HepG2 (cell line): ENCODE measurements around the gene PRSS48. TPM values are rescaled to one million over a fixed set of nuclear protein-coding genes. Genes with fewer than 3 reads are reported as not detected.

Experiments used
- BCL6 ChIP-seq: IDR thresholded peaks from 2 replicates; pipeline ENCODE4 v1.6.1; 2016; ENCODE audit warnings: missing genetic modification reagents, missing compliant biosample characterization
- SIX4 ChIP-seq: sonication (generic); formaldehyde crosslinking; IDR thresholded peaks from 2 replicates; pipeline ENCODE4 v1.4.0; 2020; ENCODE audit warnings: missing genetic modification reagents
- SMARCC2 ChIP-seq: fragments of 450-650 bp; IDR thresholded peaks from 2 replicates; pipeline ENCODE4 v1.6.1; 2017; ENCODE audit warnings: antibody characterized with exemption, mild to moderate bottlenecking
- TBL1XR1 ChIP-seq: fragments of 150-350 bp; IDR thresholded peaks from 2 replicates; pipeline ENCODE4 v1.6.1; 2014; ENCODE audit warnings: borderline replicate concordance, low read length; ENCODE audit not compliant: partially characterized antibody
- TGIF2 ChIP-seq: IDR thresholded peaks from 2 replicates; pipeline ENCODE4 v1.6.1; 2016; ENCODE audit warnings: control low read depth, missing compliant biosample characterization
- ZBTB4 ChIP-seq: sonication (generic); formaldehyde crosslinking; IDR thresholded peaks from 2 replicates; pipeline ENCODE4 v1.4.0; 2020; ENCODE audit warnings: missing genetic modification reagents, mild to moderate bottlenecking, borderline replicate concordance
- ZBTB49 ChIP-seq: sonication (generic); formaldehyde crosslinking; IDR thresholded peaks from 2 replicates; pipeline ENCODE4 v1.4.0; 2020; ENCODE audit warnings: missing genetic modification reagents, borderline replicate concordance
- ZC3H4 ChIP-seq: sonication (generic); formaldehyde crosslinking; IDR thresholded peaks from 2 replicates; pipeline ENCODE4 v1.4.0; 2020; ENCODE audit warnings: missing genetic modification reagents, borderline replicate concordance
- ZMYM2 ChIP-seq: sonication (generic); formaldehyde crosslinking; IDR thresholded peaks from 2 replicates; pipeline ENCODE4 v1.8.0; 2022; ENCODE audit warnings: mild to moderate bottlenecking, missing genetic modification reagents
- ZNF318 ChIP-seq: sonication (generic); formaldehyde crosslinking; IDR thresholded peaks from 2 replicates; pipeline ENCODE4 v1.4.0; 2020; ENCODE audit warnings: mild to moderate bottlenecking, missing genetic modification reagents
- ZNF383 ChIP-seq: sonication (generic); formaldehyde crosslinking; IDR thresholded peaks from 2 replicates; pipeline ENCODE4 v1.4.0; 2020; ENCODE audit warnings: missing genetic modification reagents, mild to moderate bottlenecking, borderline replicate concordance
- ZNF460 ChIP-seq: sonication (generic); formaldehyde crosslinking; IDR thresholded peaks from 2 replicates; pipeline ENCODE4 v1.5.1; 2020; ENCODE audit warnings: missing genetic modification reagents, mild to moderate bottlenecking, borderline replicate concordance
- ZNF552 ChIP-seq: sonication (generic); formaldehyde crosslinking; IDR thresholded peaks from 2 replicates; pipeline ENCODE4 v1.9.0; 2022; ENCODE audit warnings: missing genetic modification reagents, mild to moderate bottlenecking, borderline replicate concordance
- ZNF556 ChIP-seq: sonication (generic); formaldehyde crosslinking; IDR thresholded peaks from 2 replicates; pipeline ENCODE4 v1.4.0; 2020; ENCODE audit warnings: mild to moderate bottlenecking, missing genetic modification reagents, borderline replicate concordance
- ZNF570 ChIP-seq: sonication (generic); formaldehyde crosslinking; IDR thresholded peaks from 2 replicates; pipeline ENCODE4 v1.4.0; 2020; ENCODE audit warnings: mild to moderate bottlenecking, missing genetic modification reagents, borderline replicate concordance
- ZNF619 ChIP-seq: sonication (generic); formaldehyde crosslinking; IDR thresholded peaks from 2 replicates; pipeline ENCODE4 v1.4.0; 2020; ENCODE audit warnings: mild to moderate bottlenecking, missing genetic modification reagents
- ZSCAN22 ChIP-seq: sonication (generic); formaldehyde crosslinking; IDR thresholded peaks from 2 replicates; pipeline ENCODE4 v1.4.0; 2020; ENCODE audit warnings: mild to moderate bottlenecking, missing genetic modification reagents
- polyA plus RNA-seq, 8 experiments: library from polyadenylated mRNA; depleted of rRNA in 3 of 8; stranded (reverse) in 7 of 8; unstranded in 1 of 8; fragments of >200 nt; fragmentation: Illumina TruSeq in 4 of 8; extraction: Trizol in 4 of 8; gene quantifications; 2 replicates each; pipeline versions ENCODE4 v1.2.1 to v1.2.3, GENCODE V29; 2011 to 2016; ENCODE audit warnings: low read depth in 4 of 8, missing spikeins in 1 of 8, mixed read lengths in 1 of 8; ENCODE audit not compliant: insufficient read depth in 1 of 8
- total RNA-seq, 5 experiments: library from RNA; depleted of rRNA; stranded (reverse); fragments of >200 nt; fragmentation: Illumina TruSeq; extraction: Trizol; gene quantifications; 2 replicates each; pipeline ENCODE4 v1.2.3, GENCODE V29; 2016; ENCODE audit warnings: low read depth in 1 of 5

PRSS48 gene
- total and polyA plus RNA-seq, 2 of the 13 experiments (the other 11 are each of a cell fraction or from before 2014, with no cell fraction given), result not detected

- TF ChIP-seq ZBTB4 (0 out of 2 replicates have a peak, but pooled peaks have one; percentile 63), ZNF556 (CRISPR knock-in tag) (no peak), TGIF2 (CRISPR knock-in tag) (no peak; the same call in 1 of the 2 replicates), ZC3H4 (no peak), ZNF383 (0 out of 2 replicates have a peak, but pooled peaks have one; percentile 14), ZNF552 (no peak), ZNF460 (CRISPR knock-in tag) (no peak), ZNF570 (CRISPR knock-in tag) (no peak), TBL1XR1 (no peak), ZSCAN22 (no peak), BCL6 (CRISPR knock-in tag) (no peak), ZNF619 (0 out of 2 replicates have a peak, but pooled peaks have one; percentile 54), ZNF318 (CRISPR knock-in tag) (no peak), ZBTB49 (CRISPR knock-in tag) (no peak), ZMYM2 (CRISPR knock-in tag) (no peak), SMARCC2 (no peak), SIX4 (no peak)
Measured at GRCh38 chr4:151325949-151326246, 48.9 kb downstream of the PRSS48 start (continued).
